GM18508 (cell line): Measurements from ENCODE around the gene ADGRE1.

Experiments used
- ATAC-seq: cut with Tn5 transposase; IDR thresholded peaks from one replicate; pipeline ENCODE4 v1.9.1; 2021; ENCODE audit warnings: moderate number of reproducible peaks; ENCODE audit not compliant: insufficient read depth, unreplicated experiment

The ADGRE1 gene

DNA sequence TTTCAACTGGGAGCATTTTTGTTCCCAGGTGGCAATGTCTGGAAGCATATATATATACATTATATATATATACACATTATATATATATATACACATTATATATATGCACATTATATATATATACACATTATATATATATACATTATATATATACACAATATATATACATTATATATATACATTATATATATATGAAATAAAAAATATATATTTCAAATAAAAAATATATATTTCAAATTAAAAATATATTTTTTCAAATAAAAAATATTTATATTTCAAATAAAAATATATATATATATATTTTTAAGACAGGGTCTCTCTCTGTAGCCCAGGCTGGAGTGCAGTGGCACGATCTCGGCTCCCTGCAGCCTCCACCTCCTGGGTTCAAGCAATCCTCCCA, 61.5 kb downstream of the ADGRE1 start:
- no peak for ATAC-seq

DNA sequence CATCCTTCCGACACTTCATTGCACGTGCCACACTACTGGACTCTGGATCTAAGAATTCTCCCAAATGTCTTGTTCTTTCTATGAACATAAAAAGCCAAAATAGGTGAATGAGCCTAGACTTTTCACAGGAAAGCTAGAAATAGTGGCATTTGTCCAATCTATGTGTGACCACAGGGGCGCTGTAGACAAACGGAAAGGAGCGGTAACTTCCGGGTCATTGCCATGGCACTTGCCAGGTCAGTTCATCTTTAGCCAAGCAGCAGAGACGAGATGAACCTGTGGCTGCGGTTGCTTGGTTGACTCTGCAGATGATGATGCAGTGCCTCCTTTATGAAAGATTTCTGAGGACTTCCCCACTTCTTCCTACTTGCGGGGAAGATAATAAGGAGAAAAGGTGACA, 65.6 kb downstream of the ADGRE1 start:
- no peak for ATAC-seq

DNA sequence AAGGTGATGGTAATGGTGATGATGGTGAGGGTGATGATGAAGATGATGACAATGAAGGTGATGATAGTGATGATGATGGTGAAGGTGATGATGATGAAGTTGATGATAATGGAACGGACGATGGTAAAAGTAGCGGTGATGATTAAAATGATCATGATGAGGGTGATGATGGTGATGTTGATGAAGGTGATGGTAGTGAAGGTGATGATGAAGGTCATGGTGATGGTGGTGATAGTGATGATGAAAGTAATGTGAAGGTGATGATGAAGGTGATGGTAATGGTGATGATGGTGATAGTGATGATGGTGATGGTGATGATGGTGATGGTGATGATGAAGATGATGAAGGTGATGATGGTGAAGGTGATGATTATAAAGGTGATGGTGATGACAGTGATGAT, 67.7 kb downstream of the ADGRE1 start:
- no peak for ATAC-seq

DNA sequence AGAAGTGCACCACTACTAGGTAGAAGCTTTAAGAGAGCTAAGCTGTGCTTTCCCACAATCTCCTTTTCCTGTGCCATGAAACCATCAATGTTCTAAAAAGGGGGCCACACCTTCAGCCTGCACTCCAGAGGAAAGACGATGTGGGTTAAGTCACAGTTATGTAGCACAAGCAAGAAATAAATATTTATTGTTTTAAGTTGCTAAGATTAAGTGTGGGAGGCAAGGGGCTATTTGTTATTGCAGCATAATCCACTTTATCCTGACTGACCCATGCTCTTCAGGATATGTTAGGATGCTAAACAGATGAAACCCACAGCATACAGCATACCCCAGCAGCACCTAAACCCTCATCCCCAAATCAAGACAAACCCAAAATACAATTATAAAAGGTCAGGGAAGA, 69.2 kb downstream of the ADGRE1 start:
- ATAC-seq: no peak

DNA sequence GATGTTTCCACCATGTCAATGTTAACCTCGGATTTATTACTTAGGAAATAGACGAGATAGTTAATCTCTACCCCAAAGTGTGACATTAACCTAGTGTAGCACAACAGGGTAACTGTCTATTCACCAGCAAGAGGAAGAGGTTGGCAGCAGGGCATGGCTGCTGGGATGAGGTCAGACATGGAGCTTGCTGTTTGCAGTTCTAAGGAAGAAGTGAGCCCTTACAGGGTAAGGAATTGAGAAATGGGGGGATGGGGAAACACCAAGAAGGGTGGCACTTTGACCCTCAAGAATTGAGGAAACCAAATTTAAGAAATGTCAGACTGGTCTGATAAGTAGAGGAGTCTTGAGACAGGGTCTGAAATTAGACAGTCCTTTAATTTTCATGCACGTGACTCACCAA, 71.4 kb downstream of the ADGRE1 start:
- no peak for ATAC-seq

DNA sequence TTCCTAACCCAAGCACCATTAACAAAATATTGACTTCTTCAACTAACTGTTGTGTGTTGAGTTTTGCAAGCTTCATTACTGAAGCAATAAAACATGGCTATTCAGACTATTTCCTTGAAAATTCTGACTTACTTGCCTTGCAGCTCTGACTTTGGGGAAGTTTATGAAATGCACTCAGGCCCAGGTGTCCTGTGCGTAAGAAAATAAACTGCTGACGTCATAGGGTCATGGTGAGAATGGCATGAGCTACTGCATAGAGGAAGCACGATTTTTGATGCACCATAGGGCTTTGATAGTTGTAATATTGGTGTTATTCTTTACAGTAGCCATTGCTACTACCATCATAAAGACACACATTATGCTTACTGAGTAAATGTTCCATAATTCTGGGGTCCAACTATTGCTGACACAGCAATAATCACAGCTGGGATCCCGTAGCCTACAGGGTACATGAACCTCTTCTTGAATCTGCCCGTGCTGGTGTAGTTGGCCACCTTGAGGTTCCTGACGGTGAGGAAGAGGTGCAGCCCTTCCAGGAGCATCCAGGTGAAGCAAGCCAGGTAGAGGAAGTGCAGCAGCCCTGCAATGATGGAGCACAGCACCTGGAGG, 76.0 kb downstream of the ADGRE1 start:
- ATAC-seq: no peak

DNA sequence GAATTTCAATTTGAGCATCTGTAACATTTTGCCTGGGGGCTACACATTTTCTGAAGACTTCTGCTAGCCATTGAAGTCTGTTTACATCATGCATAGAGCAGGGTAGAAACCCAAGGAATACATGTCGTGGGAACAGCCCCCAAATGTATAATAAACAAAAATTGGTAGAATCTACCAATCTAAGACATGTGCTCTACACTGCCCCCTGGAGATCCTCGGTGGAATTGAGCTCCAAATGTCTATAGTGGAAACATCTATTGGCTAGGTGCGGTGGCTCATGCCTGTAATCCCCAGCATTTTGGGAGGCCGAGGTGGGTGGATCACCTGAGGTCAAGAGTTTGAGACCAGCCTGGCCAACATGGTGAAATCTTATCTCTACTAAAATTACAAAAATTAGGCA, 76.6 kb downstream of the ADGRE1 start:
- ATAC-seq: no peak

DNA sequence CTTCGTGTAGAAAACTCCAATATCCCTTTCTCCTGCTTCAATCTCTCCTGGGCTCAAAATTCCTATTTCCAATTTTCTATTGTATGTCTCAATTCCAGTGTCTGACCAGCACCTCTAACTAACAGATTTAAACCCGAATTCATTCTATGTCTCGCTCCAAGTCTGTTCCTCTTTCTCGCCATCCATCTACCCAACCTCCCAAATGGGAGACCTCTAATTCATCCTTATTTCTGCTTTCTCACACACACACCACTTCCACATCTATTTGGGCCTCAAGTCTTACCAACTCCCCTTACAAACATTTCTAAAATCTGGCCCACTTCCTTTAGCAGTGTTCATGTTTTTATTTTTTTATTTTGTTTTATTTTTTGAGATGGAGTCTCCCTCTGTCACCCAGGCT, 80.6 kb downstream of the ADGRE1 start:
- no peak for ATAC-seq

DNA sequence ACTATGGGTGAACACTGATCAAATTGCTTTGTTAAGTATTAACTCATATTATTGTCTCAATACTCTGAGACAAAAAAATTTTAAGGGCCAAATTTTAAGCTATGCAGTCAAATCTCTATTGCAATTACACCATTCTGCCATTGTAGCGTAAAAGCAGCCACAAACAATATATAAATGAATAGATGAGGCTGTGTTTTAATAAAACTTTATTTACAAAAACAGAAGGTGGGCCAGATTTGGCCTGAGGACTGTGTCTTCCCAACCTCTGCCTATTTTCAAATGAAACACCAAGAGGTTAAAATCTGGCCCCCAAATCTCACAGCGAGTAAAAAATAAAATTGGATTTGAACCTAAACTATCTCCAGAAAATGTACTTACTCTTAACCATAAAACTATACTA, 82.1 kb downstream of the ADGRE1 start:
- no peak for ATAC-seq

DNA sequence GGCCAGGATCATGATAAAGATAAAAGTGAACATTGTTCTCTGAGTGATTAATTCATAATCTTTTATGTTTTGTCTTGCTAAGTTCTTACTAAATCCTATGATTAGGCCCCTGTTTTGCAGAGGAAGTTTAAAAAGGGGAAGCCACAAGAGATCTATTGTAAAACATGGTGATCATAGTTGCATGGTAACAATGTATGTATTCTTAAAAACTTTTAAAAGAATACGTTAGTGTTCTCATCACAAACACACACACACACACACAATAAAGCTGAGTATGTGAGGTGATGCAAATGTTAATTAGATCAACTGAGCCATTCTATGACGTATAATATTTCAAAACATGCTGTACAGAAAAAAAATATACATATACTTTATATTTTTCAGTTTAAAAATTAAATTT, 82.6 kb downstream of the ADGRE1 start:
- ATAC-seq: no peak

DNA sequence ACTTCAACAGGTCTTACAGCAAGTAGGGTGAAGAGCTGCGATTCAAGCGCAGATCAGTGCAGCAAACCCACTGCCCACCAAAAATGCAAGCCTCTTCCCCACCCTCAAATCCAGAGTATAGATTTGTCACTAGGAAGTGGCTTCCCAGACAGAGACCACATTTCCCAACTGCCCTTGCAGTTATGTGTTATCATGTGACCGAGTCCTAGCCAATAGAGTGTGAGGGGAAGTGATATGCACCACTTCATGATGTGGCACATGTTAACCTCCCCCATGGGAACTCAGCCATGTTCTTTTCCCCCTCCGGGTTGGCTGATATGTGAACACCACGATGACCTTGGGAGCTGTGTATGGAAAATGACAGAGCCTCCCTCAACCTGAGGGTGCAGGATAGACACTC, 83.1 kb downstream of the ADGRE1 start:
- ATAC-seq: no peak

DNA sequence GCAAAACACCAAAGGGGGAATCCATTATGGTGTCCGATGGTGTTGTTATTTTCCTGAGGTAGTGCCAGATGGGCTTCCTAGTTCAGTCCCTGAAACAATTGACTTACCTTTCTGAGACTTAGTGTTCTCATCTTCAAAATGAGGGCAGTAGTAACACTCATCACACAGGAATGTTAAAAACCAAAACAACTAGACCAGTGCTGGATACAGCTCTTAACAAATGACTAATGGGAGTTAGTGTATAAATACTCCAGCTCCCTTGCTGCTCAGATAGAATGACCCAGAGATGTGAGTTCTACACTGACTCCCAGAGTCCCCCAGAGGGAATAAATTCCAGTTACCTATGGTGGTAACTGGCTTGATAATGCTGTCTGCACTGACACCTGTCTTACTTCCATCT, 84.0 kb downstream of the ADGRE1 start:
- no peak for ATAC-seq

DNA sequence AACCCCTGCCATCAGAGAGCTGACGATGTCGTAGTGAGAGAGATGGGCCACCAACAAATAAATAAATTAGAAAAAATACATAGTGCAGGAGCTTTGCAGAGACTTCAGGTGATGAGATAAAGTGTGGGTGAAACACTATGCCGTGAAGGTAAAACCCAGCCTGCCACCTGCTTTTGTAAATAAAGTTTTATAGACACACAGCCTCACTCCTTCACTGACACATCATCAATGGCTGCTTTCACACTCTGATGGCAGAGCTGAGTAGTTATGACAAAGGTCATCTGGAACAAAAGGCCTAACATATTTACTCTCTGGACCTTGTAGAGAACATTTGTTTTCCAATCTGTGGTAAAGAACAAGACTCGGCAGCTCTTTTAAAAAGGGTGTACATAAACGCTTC, 88.8 kb downstream of the ADGRE1 start:
- no peak for ATAC-seq

DNA sequence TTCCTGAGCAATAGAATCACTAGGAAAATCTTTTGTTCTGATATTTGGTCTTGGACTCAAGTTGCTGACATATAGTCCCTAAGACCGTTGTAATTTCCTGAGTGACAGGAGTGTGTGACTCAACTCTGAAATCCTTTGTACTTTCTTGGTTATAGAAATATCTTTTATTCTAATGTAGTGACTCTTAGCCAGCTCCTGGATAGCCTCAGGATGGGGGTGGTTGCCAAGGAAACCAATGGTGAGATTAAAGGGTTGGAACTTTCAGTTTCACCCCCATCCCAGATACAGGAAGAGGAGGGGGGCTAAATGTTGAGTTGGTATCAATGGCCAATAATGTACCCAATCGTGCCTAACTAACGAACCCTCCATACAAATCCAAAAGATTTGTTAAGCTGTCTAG, 92.0 kb downstream of the ADGRE1 start:
- no peak for ATAC-seq

DNA sequence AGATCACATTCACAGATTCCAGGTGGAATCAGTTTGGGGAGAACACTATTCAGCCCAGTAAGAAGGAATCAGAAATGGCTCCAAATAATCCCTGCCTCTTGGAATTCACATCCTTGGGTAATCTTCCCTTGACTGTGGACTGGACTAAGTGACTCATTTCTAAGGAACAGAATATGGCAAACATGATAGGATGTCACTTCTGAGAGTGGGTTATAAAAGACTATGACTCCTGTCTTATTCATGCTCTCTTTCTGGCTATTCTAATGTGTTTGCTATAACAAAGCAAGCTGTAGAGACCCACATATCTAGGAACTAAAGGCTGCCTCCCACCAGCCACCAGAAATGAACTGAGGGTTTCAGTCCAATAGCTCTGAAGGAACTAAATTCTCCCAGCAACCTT, 96.1 kb downstream of the ADGRE1 start:
- ATAC-seq: no peak

DNA sequence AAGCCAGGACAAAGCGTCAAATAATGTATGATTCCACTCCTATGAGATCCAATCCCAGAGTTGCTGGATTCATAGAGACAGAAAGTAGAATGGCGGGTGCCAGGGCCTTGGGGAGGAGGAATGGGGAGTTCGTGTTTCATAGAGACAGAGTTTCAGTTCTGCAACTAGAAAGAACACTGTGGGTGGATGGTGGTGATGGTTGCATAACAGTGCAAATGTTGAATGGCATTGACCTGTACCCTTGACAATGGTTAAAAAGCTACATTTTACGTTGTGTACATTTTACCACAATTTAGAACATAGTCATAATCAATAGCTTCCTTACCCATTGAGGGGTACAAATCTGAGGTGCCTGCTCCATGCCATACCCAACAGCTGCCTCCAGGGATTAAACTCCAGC, 100.5 kb downstream of the ADGRE1 start:
- ATAC-seq: no peak

DNA sequence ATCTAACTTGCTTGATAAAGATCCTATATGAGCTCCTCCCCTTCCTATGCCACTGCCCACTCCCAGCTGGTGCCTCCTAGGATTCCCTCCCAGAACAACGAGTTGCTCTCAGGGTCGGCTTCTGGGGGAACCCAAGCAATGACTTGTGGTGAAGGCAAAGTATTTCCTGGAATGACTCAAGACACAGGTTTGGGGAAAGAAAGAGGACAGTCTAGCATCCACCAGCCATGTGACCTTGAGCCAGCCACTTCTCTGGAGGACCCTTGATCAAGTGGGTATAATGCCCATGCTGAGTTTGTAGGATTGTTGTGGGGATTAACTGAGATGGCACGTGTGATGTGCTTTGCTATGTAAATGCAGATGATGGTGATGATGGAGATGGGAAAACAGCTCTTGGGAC, 100.9 kb downstream of the ADGRE1 start:
- ATAC-seq: no peak
